NCI-H2171 treated with DMSO at 0.1 percent for 48 hours (cell line): ENCODE measurements around the gene BOD1L1.

ENCODE experiments used
- DNase-seq: peaks from one replicate; lab custom pipeline; 2025; lab: John Stamatoyannopoulos, UW

The BOD1L1 gene

DNA sequence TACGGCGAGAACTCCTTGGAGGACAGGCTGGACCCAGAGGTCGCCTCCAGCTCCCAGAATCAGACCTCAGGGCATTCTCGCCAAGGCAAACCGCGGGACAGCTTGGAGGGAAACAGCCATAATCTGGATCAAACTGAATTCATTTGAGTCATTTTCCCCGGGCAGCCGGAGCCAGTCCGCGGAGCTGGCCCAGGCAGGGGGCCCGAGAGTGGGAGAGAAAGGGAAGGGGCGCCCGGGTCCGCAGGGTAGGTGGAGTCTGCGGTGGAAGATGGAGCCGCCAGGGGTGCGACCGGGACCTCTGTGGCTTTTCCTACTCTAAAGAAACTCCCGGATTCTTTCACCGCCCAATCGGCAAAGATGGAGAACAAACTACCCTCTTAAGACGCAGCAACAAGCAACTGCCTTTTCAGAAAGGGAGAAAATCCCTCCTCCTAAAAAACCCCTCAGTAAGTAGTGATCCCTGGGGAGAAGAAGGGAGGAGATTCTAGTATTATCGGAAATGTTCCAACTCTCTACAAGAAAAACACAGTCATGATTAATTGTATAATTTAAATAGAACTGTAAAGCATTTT, 88.4 kb downstream of the BOD1L1 start:
- no peak for DNase-seq

DNA sequence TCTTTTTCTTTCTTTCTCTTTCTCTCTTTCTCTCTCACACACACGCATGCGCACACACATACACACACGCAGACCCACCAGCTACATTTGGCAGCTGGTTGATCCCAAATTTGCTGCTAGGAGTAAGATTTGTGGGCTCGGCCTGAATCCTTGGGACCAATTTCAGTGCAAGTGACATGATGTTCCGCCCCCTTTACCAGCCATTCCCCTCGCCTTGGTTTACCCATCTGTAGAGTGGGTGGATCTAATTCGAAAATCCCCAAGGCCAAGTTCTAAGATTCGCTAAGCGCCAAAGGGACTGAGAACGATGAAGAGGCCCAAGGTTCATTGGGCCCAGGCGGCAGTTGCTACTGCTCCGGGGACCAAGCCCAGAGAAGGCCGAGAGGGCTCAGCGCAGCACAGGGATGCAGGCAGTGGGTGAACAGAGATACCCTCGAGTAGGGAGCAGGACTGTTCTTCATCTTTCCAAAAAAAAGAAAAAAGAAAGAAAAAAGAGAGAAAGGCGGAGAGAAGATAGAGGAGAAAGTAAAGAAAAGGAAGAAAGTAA, 89.0 kb downstream of the BOD1L1 start:
- DNase-seq: no peak

DNA sequence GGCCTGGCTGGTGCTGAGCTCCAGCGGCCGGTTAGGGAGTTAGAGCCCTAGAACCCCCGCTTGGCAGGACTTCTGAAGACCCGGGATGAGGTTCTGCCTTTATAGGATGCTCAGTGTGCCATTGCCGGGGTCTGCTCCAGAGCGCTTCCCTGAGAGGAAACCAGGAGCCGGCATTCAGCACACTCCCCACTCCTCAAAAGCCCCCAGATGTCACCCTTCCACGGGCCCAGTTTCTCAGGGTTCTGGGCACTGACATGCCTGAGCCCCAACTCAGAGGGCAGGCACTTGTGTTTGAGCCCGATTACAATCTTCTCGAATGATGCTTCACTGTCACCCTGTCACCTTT, 89.7 kb downstream of the BOD1L1 start:
- DNase-seq: no peak

DNA sequence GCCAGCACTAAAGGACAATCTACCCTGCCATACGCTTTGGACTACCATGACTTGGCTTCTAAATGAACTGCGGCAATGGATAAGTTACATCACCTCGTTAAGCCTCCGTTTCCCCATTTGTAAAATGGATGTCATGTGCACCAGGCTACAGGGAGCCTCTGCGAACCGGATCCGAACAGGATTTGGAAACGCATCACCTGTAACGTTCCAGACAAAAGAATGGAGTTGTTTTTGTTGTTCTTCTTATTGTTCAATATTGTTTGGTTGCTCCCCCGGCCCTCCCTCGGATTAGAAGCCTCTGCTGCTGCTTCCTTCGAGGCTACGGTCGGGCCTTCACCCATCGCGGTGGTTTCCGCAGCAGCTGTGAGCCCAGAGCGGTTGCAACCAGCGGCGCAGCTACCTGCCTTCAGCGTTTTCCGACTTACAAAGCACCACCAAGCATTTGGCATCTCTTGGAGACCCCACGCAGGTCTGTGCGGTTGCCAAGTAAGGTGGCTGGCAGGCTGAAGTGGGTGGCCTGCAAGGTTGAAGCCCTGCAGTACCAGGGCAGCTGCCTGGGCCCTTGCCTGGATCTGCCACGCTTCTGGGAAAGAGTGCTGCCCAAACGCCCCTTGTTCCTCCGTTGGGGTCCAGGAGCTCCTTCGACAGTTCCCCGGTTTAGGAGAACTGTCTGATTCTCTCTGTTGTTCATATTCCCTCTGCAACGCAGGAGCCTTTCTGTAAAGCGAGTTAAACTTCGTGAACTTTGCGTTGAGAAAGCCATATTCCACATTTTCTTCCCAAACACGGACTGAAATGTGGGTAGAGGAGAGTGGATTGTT, 90.3 kb downstream of the BOD1L1 start:
- no peak for DNase-seq

DNA sequence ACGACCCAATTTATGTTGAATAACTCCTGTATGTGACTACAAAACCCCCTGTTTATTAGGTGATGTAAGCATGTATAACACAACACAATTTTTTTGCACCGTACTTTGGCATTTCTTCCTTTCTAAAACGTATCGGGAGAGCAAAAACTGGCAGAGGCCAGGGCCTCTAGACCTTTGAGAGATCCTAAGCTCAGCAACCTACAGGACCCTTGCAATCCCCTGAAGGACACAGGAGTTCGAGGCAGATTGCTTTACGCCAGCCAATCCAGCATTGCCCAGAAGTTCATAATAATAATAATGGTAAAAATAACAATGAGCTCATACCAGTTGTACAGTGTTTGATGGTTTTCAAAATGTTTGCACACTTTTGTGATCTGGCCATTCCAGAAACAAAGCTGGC, 90.9 kb downstream of the BOD1L1 start:
- DNase-seq: no peak

DNA sequence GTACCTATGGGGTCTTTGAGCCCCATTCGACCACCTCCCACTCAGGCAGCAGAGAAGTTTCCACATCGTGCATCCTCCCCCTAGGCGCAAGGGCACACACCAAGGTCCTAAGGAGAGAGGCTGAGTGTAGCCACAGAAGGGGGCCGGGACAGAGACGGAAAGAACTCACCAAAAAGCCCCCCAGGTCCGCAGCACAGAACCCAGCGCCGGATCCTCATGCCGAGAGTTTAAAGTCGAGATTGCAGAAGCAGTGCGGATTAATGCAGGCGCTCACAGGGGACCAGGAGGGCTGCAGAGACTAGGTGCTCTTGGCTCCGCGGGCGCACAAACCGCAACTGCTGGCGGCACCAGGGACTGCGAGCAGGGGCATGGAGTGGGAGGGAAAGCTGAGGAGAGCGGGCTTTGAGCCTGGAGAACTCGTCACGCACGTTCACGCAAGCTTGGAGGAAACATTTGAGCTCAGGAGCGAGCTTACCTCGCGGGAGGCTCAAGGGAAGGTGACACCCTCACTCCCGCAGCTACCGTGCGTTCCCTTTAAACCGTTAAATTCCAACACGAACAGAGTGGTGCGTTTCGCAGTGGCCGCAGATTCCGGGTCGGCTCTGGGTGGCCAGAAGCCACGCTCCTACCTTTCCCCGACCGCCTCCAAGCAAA, 91.7 kb downstream of the BOD1L1 start:
- DNase-seq: no peak

DNA sequence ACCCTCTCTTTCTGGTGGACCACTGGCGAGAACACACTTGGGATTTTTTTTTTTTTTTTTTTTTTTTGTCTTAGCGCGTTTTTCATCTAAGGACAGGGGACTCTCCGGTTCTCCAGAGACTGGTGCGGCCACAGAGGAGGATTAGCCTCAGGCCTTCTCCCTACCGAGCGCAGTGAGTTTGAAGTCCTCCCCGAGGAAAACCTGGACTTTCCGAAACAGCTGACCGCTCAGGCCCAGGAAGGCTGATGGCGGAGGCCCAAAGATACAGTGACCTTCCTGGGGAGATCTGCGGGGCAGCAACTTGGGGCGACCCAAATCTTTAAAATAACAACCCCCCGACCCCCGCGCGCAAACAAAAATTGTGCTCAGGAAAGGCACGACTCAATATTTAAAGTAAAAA, 92.4 kb downstream of the BOD1L1 start:
- no peak for DNase-seq

DNA sequence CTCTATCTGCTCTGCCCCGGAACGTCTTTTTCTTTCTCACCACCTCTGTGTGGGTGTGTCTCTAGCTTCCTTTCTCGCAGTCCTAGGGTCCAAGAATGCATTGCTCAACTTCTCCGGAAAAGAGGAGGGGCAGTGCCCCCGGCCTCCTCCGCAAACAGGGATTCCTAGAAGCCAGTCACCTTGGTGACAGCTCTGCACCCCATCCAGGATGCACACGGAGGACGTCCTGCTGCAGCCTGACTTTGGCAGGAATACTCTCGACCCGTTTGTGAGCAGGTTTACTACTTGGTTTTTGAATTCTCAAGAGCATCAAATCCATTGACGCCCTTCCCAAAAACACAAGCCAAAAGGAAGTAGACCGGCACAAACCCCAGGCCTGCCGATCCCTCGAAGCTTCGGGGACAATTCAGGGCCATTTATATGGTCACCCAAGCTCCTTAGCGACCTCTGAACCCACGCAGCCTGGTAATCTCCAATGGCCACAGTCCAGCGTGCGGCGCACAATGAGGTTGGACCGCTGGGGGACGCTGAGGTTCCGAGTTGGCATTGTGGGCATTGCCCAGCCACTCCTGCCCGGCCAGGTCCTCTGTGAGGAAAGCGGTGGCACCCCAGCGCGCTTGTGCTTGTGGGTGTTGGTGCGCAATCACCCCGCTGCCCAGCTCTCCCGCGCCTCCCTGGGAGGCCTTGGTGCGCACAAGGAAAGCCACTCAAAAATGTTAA, 93.0 kb downstream of the BOD1L1 start:
- no peak for DNase-seq

DNA sequence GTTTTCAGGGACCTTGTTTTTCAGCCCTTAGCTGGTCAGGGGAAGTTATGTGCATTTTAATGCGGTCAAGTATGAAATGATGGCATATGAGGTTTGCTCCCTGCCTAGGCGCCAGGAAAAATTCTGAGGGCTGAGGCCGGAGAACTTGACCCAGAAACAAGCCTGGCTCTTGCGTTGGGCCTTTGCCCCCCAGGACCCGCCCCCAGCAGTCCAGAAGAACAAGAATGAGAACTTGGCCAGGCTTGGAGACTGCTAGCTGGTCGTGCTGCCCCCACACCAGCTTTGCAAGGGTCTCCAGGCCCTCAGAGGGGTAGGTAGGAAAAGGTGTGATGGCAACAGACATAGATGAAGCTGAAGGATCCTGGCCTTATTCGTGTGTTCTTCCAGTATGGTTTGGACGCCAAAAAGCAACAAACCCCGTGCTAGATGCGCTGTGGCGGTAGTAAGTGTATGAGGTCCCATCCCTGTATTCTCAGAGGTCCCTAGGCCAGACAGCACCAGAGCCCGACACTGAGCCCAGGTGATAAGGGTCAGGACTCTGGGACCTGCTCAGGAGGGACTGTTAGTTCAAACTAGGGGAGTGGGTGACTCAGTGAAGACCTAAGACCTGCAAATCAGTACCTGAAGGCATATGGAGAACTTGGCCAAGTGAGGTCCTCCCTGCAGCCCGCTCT, 93.7 kb downstream of the BOD1L1 start:
- no peak for DNase-seq

DNA sequence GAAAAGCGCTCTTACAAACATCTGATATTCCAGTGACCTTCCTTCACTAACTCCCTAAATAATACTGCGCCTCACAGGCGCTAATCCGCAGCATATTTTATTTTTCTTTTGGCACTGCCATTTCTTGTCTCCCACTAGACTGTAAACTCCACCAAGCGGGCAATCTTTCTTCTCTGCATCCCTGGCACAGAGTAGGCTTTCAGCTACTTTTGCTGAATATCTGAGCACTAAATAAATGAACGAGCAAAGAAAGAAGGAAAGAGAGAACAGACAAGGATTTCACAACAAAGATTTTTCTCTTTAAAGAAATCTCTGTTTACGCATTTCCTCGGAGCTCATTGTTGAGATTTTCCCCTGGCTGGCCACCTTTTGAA, 95.9 kb downstream of the BOD1L1 start:
- no peak for DNase-seq

DNA sequence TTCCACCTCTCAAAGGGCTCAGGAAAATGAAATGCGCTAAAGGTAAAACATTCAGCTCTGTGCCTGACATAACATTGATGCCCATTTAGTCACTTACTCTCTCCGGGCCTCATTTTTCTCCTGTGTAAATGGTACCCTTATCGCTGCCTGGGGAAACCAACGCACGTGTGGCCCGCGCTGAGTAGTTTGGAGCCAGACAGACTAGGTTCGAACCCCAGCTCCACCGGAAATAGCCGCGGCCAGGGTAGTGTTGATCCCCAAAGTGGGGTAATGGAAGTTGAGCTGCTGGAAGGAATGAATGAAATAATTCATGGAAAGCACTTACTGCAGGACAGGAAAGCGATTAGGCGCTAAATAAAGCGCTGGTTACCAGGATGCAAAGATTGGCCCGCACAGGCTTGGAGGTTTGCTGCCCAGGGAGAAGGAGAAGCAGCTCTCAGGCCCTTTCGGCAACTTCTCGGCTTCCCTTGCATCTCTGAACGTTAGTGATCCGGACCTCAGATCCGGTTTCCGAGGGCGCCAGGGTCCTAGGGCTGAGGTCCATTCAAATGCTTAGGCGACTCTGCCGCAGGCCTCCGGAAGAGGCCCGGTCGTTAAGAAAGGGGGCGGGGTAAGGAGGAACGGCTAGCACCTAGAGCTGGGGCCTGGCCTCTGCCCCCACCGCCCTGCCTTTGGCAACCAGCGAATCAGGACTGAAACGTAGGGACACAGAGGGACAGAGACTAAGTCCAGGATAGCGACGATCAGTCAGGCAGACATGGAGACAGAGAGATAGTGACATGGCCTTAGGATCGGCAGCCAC, 96.5 kb downstream of the BOD1L1 start:
- DNase-seq: no peak

DNA sequence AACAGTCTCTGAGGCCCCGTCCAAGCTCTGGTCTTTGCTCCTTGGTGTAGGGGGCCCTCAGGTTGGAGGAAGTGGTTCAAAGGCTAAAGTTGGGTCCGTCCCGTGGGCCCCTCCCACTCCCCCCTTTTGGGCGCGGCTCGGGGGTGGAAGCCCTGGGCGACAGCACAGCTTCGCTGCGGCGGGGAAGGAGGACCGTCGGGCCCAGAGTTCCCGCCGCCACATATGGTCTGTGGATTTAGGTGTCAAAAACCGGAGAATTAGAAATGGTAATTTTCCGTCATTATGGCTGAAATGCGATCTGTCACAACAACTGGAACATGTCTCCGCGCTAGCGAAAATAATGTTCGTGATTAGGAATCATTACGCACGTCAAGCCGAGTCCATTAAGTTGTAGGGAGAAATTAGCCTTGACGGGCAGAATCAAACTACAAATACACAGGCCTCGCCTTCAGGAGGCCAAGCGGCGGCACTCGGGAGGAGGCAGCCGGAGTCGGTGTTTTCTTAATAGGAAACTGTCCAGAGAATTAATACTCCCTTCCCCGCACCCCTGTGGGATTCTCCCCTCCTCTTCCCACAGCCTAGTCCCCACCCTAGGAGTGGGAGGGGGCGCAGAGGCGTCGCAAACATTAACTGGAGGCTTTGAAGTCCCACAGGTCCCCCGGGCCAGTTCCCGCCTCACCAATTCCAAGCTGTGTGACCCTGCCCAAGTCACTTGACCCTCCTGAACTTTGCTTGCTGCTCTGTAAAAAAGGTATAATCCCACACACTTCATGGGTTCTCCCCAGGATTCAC, 98.2 kb downstream of the BOD1L1 start:
- DNase-seq: no peak

DNA sequence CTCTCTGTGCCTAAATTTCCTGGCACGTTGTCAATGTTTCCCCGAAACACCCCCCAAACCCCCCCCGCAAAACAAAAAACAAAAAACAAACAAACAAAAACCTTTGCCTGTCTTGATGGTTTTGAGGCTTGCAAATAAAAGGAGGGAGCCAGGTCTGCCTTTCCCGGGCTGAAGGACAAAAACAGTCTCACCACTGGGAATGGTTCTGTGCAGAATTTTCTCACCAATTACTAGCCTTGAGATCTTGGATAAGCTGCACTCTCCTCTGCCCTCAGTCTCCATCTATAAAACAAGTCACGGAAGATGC, 98.8 kb downstream of the BOD1L1 start:
- DNase-seq: no peak

DNA sequence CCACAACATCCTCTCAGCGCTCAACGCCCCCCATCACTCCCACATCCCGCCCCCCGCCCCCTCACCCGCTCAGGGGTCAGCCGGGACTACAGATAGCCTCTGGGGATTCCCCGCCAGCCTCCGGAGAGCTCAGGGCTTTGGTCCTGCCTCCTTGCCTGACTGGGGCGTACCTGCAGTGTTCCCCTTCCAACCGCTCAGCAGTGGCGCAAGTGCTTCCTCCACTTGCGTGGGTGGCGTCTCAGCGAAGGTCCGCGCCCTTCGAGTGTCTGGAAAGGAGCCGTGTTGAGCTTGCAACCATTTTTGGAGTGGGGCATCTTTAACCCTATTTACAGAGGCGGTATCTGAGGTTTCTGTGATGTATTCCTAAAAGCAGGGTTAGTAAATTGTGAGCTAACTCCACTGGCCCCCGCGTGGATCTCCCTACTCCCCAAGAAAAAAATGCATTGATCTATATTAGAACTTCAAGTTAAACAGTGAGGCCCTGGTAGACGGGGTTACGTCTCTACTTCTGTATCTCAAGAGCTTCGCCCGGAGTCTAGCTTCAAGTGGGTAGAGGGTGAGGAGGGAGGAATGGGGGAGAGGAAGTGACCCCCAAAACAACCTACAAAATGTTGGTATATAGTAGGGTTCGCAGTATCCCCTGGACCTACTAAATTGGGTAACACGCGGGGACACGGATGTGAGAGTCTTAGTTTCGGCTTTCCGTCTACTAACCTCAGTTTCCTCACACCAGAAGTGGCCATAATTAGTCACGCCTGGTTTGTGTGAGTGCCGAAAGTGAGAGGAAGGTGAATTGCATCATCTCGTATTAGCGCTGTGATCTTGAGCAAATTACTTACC, 99.3 kb downstream of the BOD1L1 start:
- DNase-seq: no peak

DNA sequence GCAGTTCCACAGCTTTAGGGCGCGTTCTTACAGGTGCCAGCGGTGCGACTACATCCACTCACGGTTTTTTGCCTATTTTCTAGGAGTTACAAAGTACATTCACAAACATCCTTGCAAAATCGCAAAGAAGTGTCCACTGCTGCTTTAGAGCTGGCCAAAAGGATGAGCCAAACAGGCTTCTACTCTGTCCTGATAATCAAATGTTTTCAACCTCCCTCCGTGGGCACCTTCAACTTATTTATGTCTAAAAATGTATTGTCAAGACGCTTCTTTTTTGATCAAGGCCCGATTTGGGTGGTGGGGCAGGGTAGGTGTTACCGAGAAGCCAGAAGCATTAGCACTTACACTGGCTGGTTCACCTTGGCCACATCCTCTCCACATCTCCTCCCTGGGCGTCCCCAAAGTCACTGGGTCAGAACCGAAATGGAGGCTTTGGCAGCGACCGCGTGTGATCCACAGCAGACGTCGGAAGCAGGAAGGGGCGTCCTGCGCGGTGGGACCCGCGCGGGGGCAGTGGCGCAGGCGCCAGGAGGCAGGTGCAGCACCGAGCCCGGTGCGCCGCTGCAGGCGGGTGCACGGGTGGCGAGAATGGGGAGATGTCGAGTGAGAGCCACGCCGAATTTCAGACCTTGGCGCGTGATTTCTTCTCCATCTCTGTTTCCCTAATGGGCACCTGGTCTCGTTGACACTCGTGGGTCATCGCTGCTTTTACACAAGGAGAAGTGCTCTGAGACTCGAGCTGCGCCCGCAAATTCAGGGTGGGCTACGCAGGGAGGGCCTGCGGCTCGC, 100.1 kb downstream of the BOD1L1 start:
- DNase-seq: no peak

DNA sequence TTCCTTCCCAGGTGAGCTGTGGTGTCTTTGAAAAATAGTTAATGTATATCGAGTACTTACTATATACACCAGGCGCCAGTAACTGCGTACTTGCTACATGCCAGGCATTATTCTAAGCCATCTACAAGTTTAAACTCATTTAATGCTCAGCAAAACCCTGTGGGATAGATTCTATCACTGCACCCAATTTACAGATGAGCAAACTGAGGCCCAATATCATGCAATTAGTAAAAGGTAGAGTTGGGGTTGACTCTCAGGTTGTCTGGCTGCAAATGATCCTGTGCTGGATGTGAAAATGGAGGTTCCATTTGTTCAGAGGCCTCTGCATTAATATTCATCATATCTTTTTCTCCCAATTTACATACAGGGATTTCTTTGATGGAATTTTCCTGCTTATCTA, 100.9 kb downstream of the BOD1L1 start:
- DNase-seq: no peak

DNA sequence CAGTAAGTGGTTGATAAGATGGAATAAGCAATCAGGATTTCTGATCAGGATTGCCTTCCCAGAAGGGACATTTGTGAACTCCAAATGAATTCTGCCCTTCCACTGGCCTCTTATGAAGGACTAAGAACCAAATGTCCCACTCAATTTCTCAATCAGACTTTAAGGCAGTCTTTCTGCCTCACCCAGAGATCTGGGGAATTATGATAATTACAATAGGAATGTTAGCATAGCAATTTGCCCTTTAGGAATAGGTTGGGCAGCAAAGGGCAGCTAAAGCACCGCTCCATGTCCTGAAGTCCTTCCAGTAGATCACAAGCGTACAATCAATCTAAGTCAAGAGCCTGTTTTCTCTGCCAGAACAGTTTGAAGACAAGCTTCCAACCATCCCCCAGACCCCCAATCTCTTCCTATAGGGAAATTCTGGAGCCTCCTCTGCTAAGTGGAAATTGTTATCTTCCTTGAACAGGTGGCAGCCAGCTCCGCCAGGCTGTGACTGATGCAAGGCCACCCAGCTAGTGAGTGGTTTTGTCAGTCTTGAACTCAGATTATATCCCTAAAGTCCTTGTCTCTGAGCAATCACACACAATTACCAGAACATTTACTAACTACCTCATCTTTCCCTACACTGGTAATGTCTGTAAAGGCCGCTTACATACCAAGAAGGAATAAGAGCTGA, 101.8 kb downstream of the BOD1L1 start:
- no peak for DNase-seq

DNA sequence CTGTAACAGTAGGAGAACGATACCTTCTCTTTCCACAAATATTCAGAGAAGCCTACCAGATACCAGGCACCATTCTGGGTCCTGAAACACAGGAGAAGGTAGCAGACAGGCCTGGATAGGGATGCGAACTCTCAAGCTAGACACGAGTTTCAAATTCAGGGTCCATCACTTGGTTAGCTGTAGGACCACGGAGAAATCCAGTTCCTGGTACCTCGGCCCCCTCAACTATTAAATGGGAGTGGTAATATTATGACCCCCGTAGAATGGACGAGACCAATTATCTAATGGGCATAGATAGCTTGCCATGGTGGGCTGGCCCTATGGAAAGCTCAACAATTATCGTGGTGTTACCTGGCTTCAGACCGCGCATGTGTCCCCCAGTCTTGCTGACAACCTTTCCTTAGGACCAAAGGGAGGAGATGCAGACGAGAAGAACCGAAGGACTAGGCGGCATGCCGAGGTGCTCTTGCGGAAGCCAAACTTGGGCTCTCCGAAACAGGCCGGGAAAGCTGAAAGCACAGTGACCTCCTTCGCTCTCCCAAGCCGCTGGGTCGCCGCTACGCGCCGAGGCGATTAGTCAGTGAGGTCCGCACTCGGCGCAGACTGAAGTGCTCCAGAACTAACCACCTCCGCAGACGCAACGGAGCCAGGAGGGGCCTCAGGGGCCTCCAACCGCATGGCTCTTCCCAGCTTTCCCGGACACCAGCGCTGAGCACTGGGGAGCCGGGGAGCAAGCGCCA, 102.9 kb downstream of the BOD1L1 start:
- no peak for DNase-seq
